Endodermal cell (in vitro differentiated cells): ENCODE measurements around the gene DNAJA3. TPM values are rescaled to one million over a fixed set of nuclear protein-coding genes. Genes with fewer than 3 reads are reported as not detected.

Source experiments
- DNase-seq: peaks from one replicate; pipeline ENCODE4 v3.0.0-alpha.2; 2017
- H3K27ac ChIP-seq: 2 replicates; pipeline ENCODE4 v1.5.1; 2013; ENCODE audit warnings: mild to moderate bottlenecking, low read depth, low read length, moderate library complexity
- H3K27me3 ChIP-seq: 2 replicates; pipeline ENCODE4 v1.6.1; 2013; ENCODE audit warnings: mild to moderate bottlenecking, low read length, moderate library complexity; ENCODE audit not compliant: insufficient read depth, control insufficient read depth, poor library complexity, severe bottlenecking
- H3K36me3 ChIP-seq: 2 replicates; pipeline ENCODE4 v1.7.0; 2013; ENCODE audit warnings: mild to moderate bottlenecking, low read length, moderate library complexity; ENCODE audit not compliant: control insufficient read depth, insufficient read depth
- H3K4me1 ChIP-seq: one replicate; pipeline ENCODE4 v1.7.0; 2013; ENCODE audit warnings: low read length; ENCODE audit not compliant: control insufficient read depth, insufficient read depth
- H3K4me3 ChIP-seq: 2 replicates; pipeline ENCODE4 v1.5.1; 2013; ENCODE audit warnings: mild to moderate bottlenecking, low read length, moderate library complexity
- H3K9ac ChIP-seq: 2 replicates; pipeline ENCODE4 v1.6.1; 2013; ENCODE audit warnings: mild to moderate bottlenecking, low read length, moderate library complexity; ENCODE audit not compliant: poor library complexity, severe bottlenecking; ENCODE audit errors: extremely low read depth
- H3K9me3 ChIP-seq: 2 replicates; pipeline ENCODE4 v1.6.1; 2013; ENCODE audit warnings: mild to moderate bottlenecking, low read length, moderate library complexity; ENCODE audit not compliant: control insufficient read depth
- H3K27ac Mint-ChIP-seq: 2 replicates; pipeline ENCODE4 v1.8.0; 2020; ENCODE audit warnings: mixed read lengths
- H3K27me3 Mint-ChIP-seq: 2 replicates; pipeline ENCODE4 v1.8.0; 2021; ENCODE audit warnings: mild to moderate bottlenecking, mixed read lengths; ENCODE audit not compliant: insufficient read depth
- H3K36me3 Mint-ChIP-seq: 2 replicates; pipeline ENCODE4 v1.8.0; 2020; ENCODE audit warnings: low read depth, mixed read lengths
- H3K4me1 Mint-ChIP-seq: 2 replicates; pipeline ENCODE4 v1.8.0; 2020; ENCODE audit warnings: mixed read lengths
- H3K4me3 Mint-ChIP-seq: 2 replicates; pipeline ENCODE4 v1.8.0; 2020; ENCODE audit warnings: mild to moderate bottlenecking, moderate library complexity, mixed read lengths
- H3K9me3 Mint-ChIP-seq: 2 replicates; pipeline ENCODE4 v1.8.0; 2020; ENCODE audit warnings: mild to moderate bottlenecking, mixed read lengths
- CTCF ChIP-seq: fragments of 200-600 bp; sonication (generic); conservative IDR thresholded peaks from 2 replicates; pipeline ENCODE4 v1.5.0; 2021; ENCODE audit warnings: antibody characterized with exemption, mild to moderate bottlenecking
- WGBS, 2 experiments: methylation state at CpG; one replicate each; pipeline versions ENCODE4 v1.1.5 to v1.1.7; 2013; ENCODE audit warnings: missing lambda C conversion rate in 2 of 2, mixed read lengths in 1 of 2; ENCODE audit not compliant: insufficient coverage in 1 of 2, insufficient read length in 1 of 2; 5-methylcytosine and 5-hydroxymethylcytosine counted together
- total RNA-seq, 2 donors: library from RNA; stranded (reverse); fragmentation: NEBNext Ultra II Directional in 1 of 2; extraction: Animal tissue kit (Norgen Biotek cat#: 25700) in 1 of 2; gene quantifications; 2 replicates in 1 of 2; 3 replicates in 1 of 2; pipeline ENCODE4 v1.2.1, GENCODE V29; 2021

Gene DNAJA3
- total RNA-seq, 2 donors from 2014 or later, result 37.4 to 38.5 TPM

- H3K4me1 Mint-ChIP-seq, result peaks cover 4% of the 10 kb centered on the region
These were observed 24.2 kb upstream of the DNAJA3 start for GRCh38 chr16:4401510-4401909.

GRCh38 chr16:4402439-4403132, 23.1 kb upstream of the DNAJA3 start:
- Mint-ChIP-seq H3K27me3 (no peaks in the 10 kb centered on the region), H3K9me3 (no peaks in the 10 kb centered on the region), H3K27ac (no peak overlapping the region), H3K36me3 (peaks cover 2% of the 10 kb centered on the region), H3K4me3 (peak overlapping the region; percentile 44), H3K4me1 (peaks cover 4% of the 10 kb centered on the region)
- WGBS, 2 experiments, result 38 to 58% methylated on average over 5 to 29 of the region's 29 CpGs
- Histone ChIP-seq H3K27ac (no peak overlapping the region), H3K9ac (no peak overlapping the region), H3K9me3 (no peaks in the 10 kb centered on the region), H3K4me3 (no peak overlapping the region), H3K27me3 (no peaks in the 10 kb centered on the region), H3K36me3 (no peaks in the 10 kb centered on the region), H3K4me1 (no peaks in the 10 kb centered on the region)
- TF ChIP-seq CTCF, result peak; percentile 97
- DNase-seq, result peak; percentile 96

More at GRCh38 chr16:4401510-4401909, 24.2 kb upstream of the DNAJA3 start:
- H3K36me3 ChIP-seq, result no peaks in the 10 kb centered on the region
- H3K27me3 ChIP-seq, result no peaks in the 10 kb centered on the region
- H3K4me3 ChIP-seq, result no peak overlapping the region
- no peak overlapping the region for H3K9ac ChIP-seq
- H3K4me3 Mint-ChIP-seq, result no peak overlapping the region
- no peaks in the 10 kb centered on the region for H3K9me3 ChIP-seq
- no peaks in the 10 kb centered on the region for H3K27me3 Mint-ChIP-seq
- H3K27ac Mint-ChIP-seq, result no peak overlapping the region
- no peaks in the 10 kb centered on the region for H3K4me1 ChIP-seq
- 88 to 90% methylated on average over 9 to 12 of the region's 12 CpGs for WGBS, 2 experiments
- no peak for DNase-seq
- H3K36me3 Mint-ChIP-seq, result peaks cover 2% of the 10 kb centered on the region
- no peaks in the 10 kb centered on the region for H3K9me3 Mint-ChIP-seq
- no peak overlapping the region for H3K27ac ChIP-seq
- no peak for TF ChIP-seq CTCF

DNA sequence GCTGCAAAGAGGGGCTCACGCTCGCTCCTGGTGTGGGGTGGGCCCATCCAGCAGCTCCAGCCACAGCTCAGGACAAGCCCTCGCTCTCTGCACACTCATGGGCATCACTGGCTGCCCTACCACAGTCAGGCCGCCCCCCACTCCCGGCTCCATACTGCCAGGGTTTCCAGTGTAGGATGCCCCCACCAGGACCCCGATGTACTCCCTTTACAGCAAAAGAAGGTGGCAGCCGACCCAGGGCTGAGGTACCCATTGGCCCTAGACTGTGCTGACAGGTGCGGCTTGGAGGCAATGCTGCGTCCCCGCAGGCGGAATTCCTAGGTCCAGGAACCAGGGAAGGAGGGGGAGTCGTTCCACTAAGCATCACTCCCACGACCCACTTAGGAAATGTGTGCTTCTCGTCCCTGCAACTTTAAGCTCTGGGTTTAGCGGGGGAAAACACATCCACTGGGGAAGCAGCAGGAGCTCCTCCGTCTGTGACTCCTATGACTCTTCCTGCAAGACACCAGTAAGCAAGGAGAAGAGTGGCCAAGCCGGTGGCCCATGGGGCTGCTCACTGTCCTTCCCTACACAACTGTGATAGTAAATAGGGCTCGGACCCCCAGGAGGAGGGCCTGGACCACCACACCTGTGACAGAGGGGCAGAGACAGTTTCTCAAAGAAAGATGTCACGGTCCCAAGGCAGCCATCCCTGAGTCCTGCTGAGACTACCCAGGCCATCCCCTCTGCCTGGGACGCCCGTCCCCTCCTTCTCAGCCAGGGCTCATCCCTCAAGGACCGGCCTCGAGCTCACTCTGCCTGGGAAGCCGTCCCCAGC, 22.3 kb upstream of the DNAJA3 start:
- Histone ChIP-seq H3K9me3 (no peaks in the 10 kb centered on the region), H3K4me1 (no peaks in the 10 kb centered on the region), H3K9ac (no peak overlapping the region), H3K27me3 (no peaks in the 10 kb centered on the region), H3K27ac (no peak overlapping the region), H3K36me3 (no peaks in the 10 kb centered on the region), H3K4me3 (no peak overlapping the region)
- Mint-ChIP-seq H3K27ac (no peak overlapping the region), H3K4me1 (peaks cover 4% of the 10 kb centered on the region), H3K9me3 (no peaks in the 10 kb centered on the region), H3K27me3 (no peaks in the 10 kb centered on the region), H3K4me3 (no peak overlapping the region), H3K36me3 (peaks cover 2% of the 10 kb centered on the region)
- no peak for TF ChIP-seq CTCF
- 85 to 94% methylated on average over 17 to 24 of the region's 24 CpGs for WGBS, 2 experiments
- no peak for DNase-seq
